Stromal cell of bone marrow (primary cell): ENCODE results near the gene CHL1.

Experiments used
- DNase-seq: peaks from one replicate; pipeline ENCODE4 v3.0.0-alpha.2; 2012; ENCODE audit warnings: low read depth

Gene CHL1

GRCh38 chr3:284322-284721, 87.8 kb downstream of the CHL1 start:
- no peak for DNase-seq

- no peak for DNase-seq
Observed at GRCh38 chr3:288417-288816, 91.9 kb downstream of the CHL1 start.

- DNase-seq = no peak
Observed at GRCh38 chr3:291028-291427, 94.5 kb downstream of the CHL1 start.

GRCh38 chr3:291646-292436, 95.3 kb downstream of the CHL1 start:
- DNase-seq = no peak

- no peak for DNase-seq
Observed at GRCh38 chr3:294096-294495, 97.5 kb downstream of the CHL1 start.

- DNase-seq = no peak
Observed at GRCh38 chr3:294581-294980, 98.0 kb downstream of the CHL1 start.

GRCh38 chr3:295166-295565, 98.6 kb downstream of the CHL1 start:
- DNase-seq = no peak

- no peak for DNase-seq
Observed at GRCh38 chr3:297585-297984, 101.0 kb downstream of the CHL1 start.

GRCh38 chr3:299590-300301, 103.2 kb downstream of the CHL1 start:
- no peak for DNase-seq

GRCh38 chr3:307182-307581, 110.6 kb downstream of the CHL1 start:
- DNase-seq = no peak

- DNase-seq = no peak
Observed at GRCh38 chr3:308597-309321, 112.2 kb downstream of the CHL1 start.

- no peak for DNase-seq
Observed at GRCh38 chr3:312160-312733, 115.7 kb downstream of the CHL1 start.

GRCh38 chr3:312911-313310, 116.3 kb downstream of the CHL1 start:
- no peak for DNase-seq

GRCh38 chr3:317012-317411, 120.4 kb downstream of the CHL1 start:
- no peak for DNase-seq

- DNase-seq = no peak
Observed at GRCh38 chr3:318903-319302, 122.3 kb downstream of the CHL1 start.

- DNase-seq = no peak
Observed at GRCh38 chr3:324423-324822, 127.9 kb downstream of the CHL1 start.

GRCh38 chr3:325495-325894, 128.9 kb downstream of the CHL1 start:
- DNase-seq = no peak

- DNase-seq = no peak
Observed at GRCh38 chr3:330494-331115, 134.0 kb downstream of the CHL1 start.

- DNase-seq = no peak
Observed at GRCh38 chr3:331881-332280, 135.3 kb downstream of the CHL1 start.

GRCh38 chr3:332701-333100, 136.1 kb downstream of the CHL1 start:
- DNase-seq = no peak

GRCh38 chr3:335240-335639, 138.7 kb downstream of the CHL1 start:
- no peak for DNase-seq

- no peak for DNase-seq
Observed at GRCh38 chr3:339351-339750, 142.8 kb downstream of the CHL1 start.
